ENCODE measurements around the gene AHCTF1.

GRCh38 chr1:246797157-246797556 is 134.6 kb downstream of the AHCTF1 start:
- TF ChIP-seq JUNB (IDR thresholded peaks at IDR 0.05; ENCODE audit: unreplicated experiment): no peak
- TF ChIP-seq ZNF462 (CRISPR knock-in tag; IDR thresholded peaks at IDR 0.05): no peak
- no peak for TF ChIP-seq CTCF (conservative IDR thresholded peaks at IDR 0.05; ENCODE audit: low read depth in 2 of 2)
- TF ChIP-seq EZH2phosphoT487 (IDR thresholded peaks at IDR 0.05; ENCODE audit: unreplicated experiment): no peak
- TF ChIP-seq EZH2 (IDR thresholded peaks at IDR 0.05; ENCODE audit: low read depth, unreplicated experiment): no peak
- no peak for TF ChIP-seq POLR2AphosphoS5 (IDR thresholded peaks at IDR 0.05; ENCODE audit: low read depth)
- no peak for TF ChIP-seq CREB1 (CRISPR knock-in tag; IDR thresholded peaks at IDR 0.05; ENCODE audit: low read depth)
- TF ChIP-seq REST (IDR thresholded peaks at IDR 0.05; ENCODE audit: unreplicated experiment): no peak
- no peak for TF ChIP-seq ETS1 (IDR thresholded peaks at IDR 0.05)
- TF ChIP-seq ZNF331 (CRISPR knock-in tag; IDR thresholded peaks at IDR 0.05; ENCODE audit: low read depth): no peak
- TF ChIP-seq STAT1 (IDR thresholded peaks at IDR 0.05; ENCODE audit: unreplicated experiment): no peak

All from GM23338 (cell line).